GM19239 (cell line): ENCODE results near the gene LENG9.
"Not testable (repeated sequence)": the region's sequence is repeated elsewhere in the genome, so short reads cannot be mapped to it uniquely, and the experiment has no call there.

Experiments used
- DNase-seq: peaks from one replicate; pipeline ENCODE4 v3.0.0; 2011; ENCODE audit warnings: low spot score; ENCODE audit not compliant: insufficient read length
- FAIRE-seq: peaks from 2 replicates; lab custom pipeline; 2011; peaks lifted over from hg19 to GRCh38; lab: Jason Lieb, UNC

LENG9 gene

GRCh38 chr19:54481326-54481930, 17.9 kb upstream of the LENG9 start:
- peak; percentile 86 for FAIRE-seq
- DNase-seq = no peak

GRCh38 chr19:54480051-54480450, 16.5 kb upstream of the LENG9 start:
- DNase-seq = no peak
- FAIRE-seq = no peak

DNA sequence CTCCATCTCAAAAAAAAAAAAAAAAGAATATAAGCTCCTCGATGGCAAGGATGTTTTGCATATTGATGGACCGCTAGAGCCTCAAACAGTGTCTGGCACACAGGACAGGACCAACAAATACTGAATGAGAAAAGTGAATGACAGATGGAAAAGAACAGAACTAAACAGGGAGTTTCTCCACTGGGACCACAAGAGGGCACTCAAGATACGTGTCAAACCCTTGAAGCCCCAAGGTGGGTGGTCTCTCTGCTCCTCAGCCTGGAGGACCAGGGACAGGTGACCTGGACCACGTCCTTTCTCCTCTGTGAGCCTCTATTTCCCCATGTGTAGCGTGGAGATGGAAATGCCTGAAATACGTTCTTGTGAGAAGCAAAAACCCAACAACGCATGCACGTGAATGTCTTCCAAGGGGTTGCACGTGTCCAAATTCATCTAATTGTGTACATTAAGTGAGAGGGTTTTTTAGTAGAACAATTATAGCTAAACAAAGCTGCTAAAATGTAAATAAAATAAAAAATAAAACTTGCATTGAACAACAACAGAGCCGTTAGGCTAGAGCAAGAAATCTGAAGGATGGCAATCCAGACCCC, 15.2 kb upstream of the LENG9 start:
- FAIRE-seq = peak; percentile 77

GRCh38 chr19:54477650-54478049, 14.1 kb upstream of the LENG9 start:
- DNase-seq = no peak
- no peak for FAIRE-seq

More for the DNA sequence above, 15.2 kb upstream of the LENG9 start:
- no peak for DNase-seq

DNA sequence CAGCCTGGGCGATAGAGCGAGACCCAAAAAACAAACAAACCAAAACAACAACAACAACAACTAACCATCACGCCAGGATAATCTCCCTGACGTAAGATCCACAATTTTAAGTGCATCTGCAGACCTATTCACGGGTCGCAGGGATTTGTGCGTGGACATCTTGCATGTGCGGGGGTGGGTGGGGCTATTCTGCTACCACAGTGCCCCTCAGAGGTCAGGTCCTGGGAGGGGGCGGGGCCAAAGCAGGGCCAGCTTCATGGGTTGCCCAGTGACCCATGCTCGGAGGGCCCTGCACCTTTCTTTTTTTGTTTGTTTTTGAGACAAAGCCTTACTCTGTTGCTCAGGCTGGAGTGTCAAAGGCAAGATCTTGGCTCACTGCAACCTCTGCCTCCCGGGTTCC, 12.1 kb upstream of the LENG9 start:
- DNase-seq (no peak), FAIRE-seq (no peak)

- FAIRE-seq = no peak
- DNase-seq = no peak
Measured at GRCh38 chr19:54473892-54474372, 10.4 kb upstream of the LENG9 start.

DNA sequence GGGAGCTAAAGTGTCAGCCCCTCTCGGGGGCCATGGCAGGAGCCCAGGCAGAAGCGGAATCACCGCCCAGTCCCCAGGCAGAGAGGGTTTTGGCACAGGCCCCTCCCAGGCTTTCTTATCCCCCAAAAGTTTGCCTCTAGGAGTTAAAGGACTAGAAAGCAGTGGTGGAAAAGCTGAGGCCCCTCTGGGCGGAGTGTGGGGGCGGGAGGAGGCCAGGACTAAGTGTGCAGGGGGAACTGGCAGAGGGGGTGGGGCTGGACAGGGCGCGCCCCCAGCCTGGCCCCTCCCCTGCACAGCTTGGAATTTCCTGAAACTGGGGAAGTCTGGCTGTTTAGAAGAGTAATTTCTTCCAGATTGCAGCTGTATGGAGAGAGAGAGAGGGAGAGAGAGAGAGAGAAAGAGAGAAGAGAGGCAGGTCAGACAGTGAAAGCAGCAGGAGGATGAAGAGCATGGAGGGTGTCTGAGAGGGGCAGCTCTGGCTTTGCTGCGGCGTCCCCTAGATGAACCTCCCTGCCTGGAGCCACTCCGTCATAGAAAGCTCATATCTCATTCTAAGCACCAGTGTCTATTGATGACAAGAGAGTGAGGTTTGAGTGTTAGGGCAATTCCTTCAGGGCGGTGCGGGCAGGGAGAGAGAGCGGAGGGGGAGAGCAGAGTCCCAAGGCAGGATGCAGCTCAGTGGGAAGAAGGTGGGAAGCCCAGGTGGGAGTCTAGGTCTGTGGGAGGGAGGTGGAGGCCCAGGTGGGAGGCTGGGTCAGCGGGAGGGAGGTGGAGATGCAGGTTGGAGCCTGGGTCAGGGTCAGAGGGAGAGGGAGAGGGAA, 9.7 kb upstream of the LENG9 start, which contains the start of gene CDC42EP5:
CDC42EP5 (minus strand) TSS at position 226 of the 821 bp plus-strand sequence. CDS start 7,749 bp downstream, outside the sequence.
- DNase-seq = no peak
- FAIRE-seq = no peak

GRCh38 chr19:54470991-54471782, 7.6 kb upstream of the LENG9 start:
- FAIRE-seq = no peak
- no peak for DNase-seq

GRCh38 chr19:54470276-54470887, 6.8 kb upstream of the LENG9 start:
- no peak for FAIRE-seq
- no peak for DNase-seq

- no peak for FAIRE-seq
- DNase-seq = no peak
Measured at GRCh38 chr19:54469496-54469934, 5.9 kb upstream of the LENG9 start.

- FAIRE-seq, DNase-seq: not testable (repeated sequence)
Measured at GRCh38 chr19:54466110-54466480, 2.5 kb upstream of the LENG9 start.

GRCh38 chr19:54465426-54466109, 2.0 kb upstream of the LENG9 start:
- no peak for DNase-seq
- FAIRE-seq = no peak

DNA sequence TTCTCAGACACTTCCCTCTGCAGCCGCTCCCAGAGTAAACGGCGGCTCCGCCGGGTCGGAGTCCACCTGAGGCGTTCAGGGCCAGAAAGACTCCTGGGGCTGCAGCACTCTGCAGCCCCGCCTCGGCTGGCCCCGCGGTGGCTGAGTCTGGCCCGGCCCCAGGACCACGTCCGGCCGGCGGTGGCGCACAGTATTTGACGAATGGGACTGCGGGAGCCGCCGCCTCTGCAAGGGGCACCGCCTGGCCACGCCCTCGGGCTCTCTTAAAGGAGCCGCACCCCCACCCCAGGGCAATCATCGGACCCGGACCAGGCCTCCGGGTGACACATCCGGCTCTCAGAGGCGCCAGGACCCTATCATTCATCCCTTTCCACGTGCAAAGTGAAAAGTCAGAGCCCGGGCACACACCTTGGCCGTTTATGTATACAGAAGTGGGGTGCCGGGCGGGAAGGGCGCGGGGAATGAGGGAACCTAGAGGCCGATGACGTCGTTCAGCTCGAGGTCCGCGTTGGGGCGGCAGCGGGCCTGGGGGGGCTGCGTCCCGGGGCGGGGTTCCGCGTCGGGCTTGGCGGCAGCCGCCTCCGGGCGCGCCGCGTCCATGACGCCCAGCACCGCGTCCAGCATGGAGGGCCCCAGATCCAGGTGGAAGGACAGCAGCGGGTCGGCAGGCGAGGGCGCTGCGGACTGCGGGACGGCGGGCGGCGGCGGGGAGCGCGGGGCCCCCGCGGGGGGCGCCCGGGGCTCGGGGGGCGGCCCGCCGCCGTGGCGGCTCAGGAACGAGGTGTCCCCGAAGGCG, 1.2 kb upstream of the LENG9 start:
- DNase-seq = peak; percentile 98
- FAIRE-seq = no peak

- DNase-seq = peak; percentile 77
- peak; percentile 99 for FAIRE-seq
Measured at GRCh38 chr19:54464044-54464629, 559 bp upstream of the LENG9 start.

GRCh38 chr19:54462655-54463530, 685 bp downstream of the LENG9 start:
- DNase-seq (no peak), FAIRE-seq (peak; percentile 86)

DNA sequence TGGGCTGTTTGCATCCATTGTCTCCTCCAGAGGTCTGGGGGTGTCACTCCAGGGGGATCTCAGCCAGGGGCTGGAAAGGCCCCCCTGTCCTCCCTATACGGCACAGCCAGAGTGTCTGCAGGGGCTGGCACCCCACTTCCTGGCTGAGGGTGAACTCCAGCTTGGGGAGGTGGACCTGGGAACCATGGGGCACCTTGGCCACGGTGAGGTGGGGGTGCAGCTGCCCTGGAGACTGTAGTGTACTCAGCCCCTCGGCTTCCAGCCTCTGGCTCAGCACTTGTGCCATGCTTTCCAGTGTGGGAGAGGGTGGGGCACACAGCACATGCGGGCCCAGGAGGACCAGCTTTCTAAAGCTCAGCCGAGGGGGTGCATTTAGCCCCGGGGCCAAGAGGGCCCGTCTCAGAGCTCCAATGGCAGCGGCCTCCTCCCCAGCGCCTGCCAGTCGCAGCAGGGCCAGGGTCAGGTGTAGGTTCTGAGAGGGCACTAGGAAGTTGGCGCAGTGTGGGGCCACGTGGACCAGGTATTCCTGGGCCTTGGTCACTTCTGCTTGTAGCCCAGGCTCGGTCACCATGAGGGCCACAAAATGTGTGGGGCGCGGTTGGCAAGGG, 1.4 kb downstream of the LENG9 start:
- DNase-seq (no peak), FAIRE-seq (no peak)

- FAIRE-seq (peak; percentile 11), DNase-seq (no peak)
Measured at GRCh38 chr19:54461613-54462012, 2.0 kb downstream of the LENG9 start.
